Lower leg skin (tissue), 3 donors: Measurements from ENCODE around the gene PTGR3.

Source experiments
- CTCF ChIP-seq, 3 donors: fragments of 450-650 bp; IDR thresholded peaks; one replicate each; pipeline ENCODE4 v1.5.1; 2016; ENCODE audit warnings: antibody characterized with exemption in 3 of 3, mild to moderate bottlenecking in 3 of 3, moderate library complexity in 2 of 3
- POLR2A ChIP-seq, 2 donors: fragments of 450-650 bp; IDR thresholded peaks; one replicate each; pipeline ENCODE4 v1.6.1; 2016 to 2017; ENCODE audit warnings: antibody characterized with exemption in 2 of 2, mild to moderate bottlenecking in 1 of 2, moderate library complexity in 1 of 2

- no peak for TF ChIP-seq CTCF (IDR thresholded peaks at IDR 0.05)
- TF ChIP-seq POLR2A (IDR thresholded peaks at IDR 0.05): no peak
Observed at GRCh38 chr18:75170022-75170789, 38.7 kb downstream of the PTGR3 start.
